A673 (cell line): ENCODE results near the gene SDSL. TPM values are rescaled to one million over a fixed set of nuclear protein-coding genes. Genes with fewer than 3 reads are reported as not detected.

Source experiments
- BruUV-seq: library from RNA; stranded (reverse); fragments of 400-500 nt; replicated peaks from 2 replicates; lab custom pipeline; 2021; lab: Mats Ljungman, UMichigan
- CTCF ChIA-PET: fragments of 300-600 bp; sonication (Branson Sonifier 250); formaldehyde crosslinking; loops from one replicate; lab custom pipeline; 2022; ENCODE audit warnings: antibody characterized with exemption; lab: Charles Lee
- POLR2A ChIA-PET: fragments of 300-600 bp; sonication (Branson Sonifier 250); formaldehyde crosslinking; loops from one replicate; lab custom pipeline; 2022; ENCODE audit warnings: antibody characterized with exemption; ENCODE audit not compliant: low non-redundant PET; lab: Charles Lee
- DNase-seq: peaks from one replicate; pipeline ENCODE4 v3.0.0-alpha.2; 2015; ENCODE audit warnings: low spot score
- H3K27ac ChIP-seq: fragments of 200-600 bp; sonication (generic); 2 replicates; pipeline ENCODE4 v1.5.1; 2016; ENCODE audit warnings: mixed run types, low read depth, mild to moderate bottlenecking, mixed read lengths, antibody characterized with exemption, low read length; ENCODE audit not compliant: poor library complexity, severe bottlenecking
- H3K27me3 ChIP-seq: fragments of 200-600 bp; sonication (generic); replicated peaks from 2 replicates; pipeline ENCODE4 v1.6.1; 2017; ENCODE audit warnings: mixed run types, low read depth, mild to moderate bottlenecking, mixed read lengths, antibody characterized with exemption, low read length; ENCODE audit not compliant: insufficient read depth, poor library complexity
- H3K36me3 ChIP-seq: fragments of 200-600 bp; sonication (generic); 2 replicates; pipeline ENCODE4 v1.6.1; 2016; ENCODE audit warnings: mixed run types, mild to moderate bottlenecking, mixed read lengths, antibody characterized with exemption, low read length; ENCODE audit not compliant: insufficient read depth, poor library complexity, severe bottlenecking
- H3K4me1 ChIP-seq: fragments of 200-600 bp; sonication (generic); 2 replicates; pipeline ENCODE4 v1.6.1; 2017; ENCODE audit warnings: mixed run types, mild to moderate bottlenecking, mixed read lengths, antibody characterized with exemption, low read length; ENCODE audit not compliant: insufficient read depth, poor library complexity, severe bottlenecking
- H3K4me3 ChIP-seq: fragments of 200-600 bp; sonication (generic); 2 replicates; pipeline ENCODE4 v1.5.1; 2016; ENCODE audit warnings: low read depth, mixed run types, mild to moderate bottlenecking, mixed read lengths, low read length; ENCODE audit not compliant: poor library complexity, severe bottlenecking
- H3K9me3 ChIP-seq: fragments of 200-600 bp; sonication (generic); 2 replicates; pipeline ENCODE4 v1.6.1; 2016; ENCODE audit warnings: mixed run types, low read depth, mild to moderate bottlenecking, mixed read lengths, antibody characterized with exemption, low read length; ENCODE audit not compliant: poor library complexity, severe bottlenecking
- EZH2 ChIP-seq: fragments of 200-600 bp; sonication (generic); IDR thresholded peaks from 2 replicates; pipeline ENCODE4 v1.6.1; 2017; ENCODE audit warnings: borderline replicate concordance, low read depth, mild to moderate bottlenecking, mixed read lengths, antibody characterized with exemption, low read length; ENCODE audit not compliant: poor library complexity, severe bottlenecking
- intact Hi-C: fragments of 100-400 bp; cut with micrococcal nuclease; formaldehyde crosslinking; loops from one replicate; pipeline ENCODE4 v1.10.0; 2022; ENCODE audit not compliant: unreplicated experiment
- total RNA-seq: library from RNA; stranded (reverse); gene quantifications from 2 replicates; pipeline ENCODE4 v1.2.3, GENCODE V29; 2021
- TF ChIP-seq, protein P1 (sequence below): fragments of 300-800, 200-600 bp; sonication (generic); conservative IDR thresholded peaks from 2 replicates; pipeline ENCODE4 v1.5.1; 2017; ENCODE audit warnings: low read depth, mild to moderate bottlenecking, antibody characterized with exemption, low read length, moderate library complexity, mixed read lengths

Gene SDSL
- total RNA-seq, 1 experiment from 2014 or later: 0.37 TPM

DNA sequence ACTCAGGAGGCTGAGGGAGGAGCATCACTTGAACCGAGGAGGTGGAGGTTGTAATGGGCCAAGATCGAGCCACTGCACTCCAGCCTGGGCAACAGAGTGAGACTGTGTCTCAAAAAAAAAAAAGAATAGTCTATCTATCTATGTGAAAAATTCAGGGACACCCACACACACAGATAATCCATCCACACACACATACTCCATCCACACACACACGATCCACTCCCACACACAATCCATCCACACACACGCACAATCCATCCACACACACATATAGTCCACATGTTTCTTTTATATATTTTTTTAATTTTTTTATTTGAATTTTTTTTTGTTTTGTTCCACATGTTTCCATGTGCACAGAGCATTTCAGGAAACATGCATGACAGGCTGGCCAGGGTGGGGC, 21.8 kb upstream of the SDSL start:
- POLR2A ChIA-PET: no interaction called here
- no peaks in the 10 kb centered on the region for H3K36me3 ChIP-seq
- TF ChIP-seq, protein P1, sequence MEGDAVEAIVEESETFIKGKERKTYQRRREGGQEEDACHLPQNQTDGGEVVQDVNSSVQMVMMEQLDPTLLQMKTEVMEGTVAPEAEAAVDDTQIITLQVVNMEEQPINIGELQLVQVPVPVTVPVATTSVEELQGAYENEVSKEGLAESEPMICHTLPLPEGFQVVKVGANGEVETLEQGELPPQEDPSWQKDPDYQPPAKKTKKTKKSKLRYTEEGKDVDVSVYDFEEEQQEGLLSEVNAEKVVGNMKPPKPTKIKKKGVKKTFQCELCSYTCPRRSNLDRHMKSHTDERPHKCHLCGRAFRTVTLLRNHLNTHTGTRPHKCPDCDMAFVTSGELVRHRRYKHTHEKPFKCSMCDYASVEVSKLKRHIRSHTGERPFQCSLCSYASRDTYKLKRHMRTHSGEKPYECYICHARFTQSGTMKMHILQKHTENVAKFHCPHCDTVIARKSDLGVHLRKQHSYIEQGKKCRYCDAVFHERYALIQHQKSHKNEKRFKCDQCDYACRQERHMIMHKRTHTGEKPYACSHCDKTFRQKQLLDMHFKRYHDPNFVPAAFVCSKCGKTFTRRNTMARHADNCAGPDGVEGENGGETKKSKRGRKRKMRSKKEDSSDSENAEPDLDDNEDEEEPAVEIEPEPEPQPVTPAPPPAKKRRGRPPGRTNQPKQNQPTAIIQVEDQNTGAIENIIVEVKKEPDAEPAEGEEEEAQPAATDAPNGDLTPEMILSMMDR: no peak
- no peak for TF ChIP-seq EZH2
- CTCF ChIA-PET: no interaction called here
- no TSS peak for BruUV-seq
- intact Hi-C loops: no loop called here
- no peaks in the 10 kb centered on the region for H3K27me3 ChIP-seq
- no peaks in the 10 kb centered on the region for H3K9me3 ChIP-seq
- no peak overlapping the region for H3K4me3 ChIP-seq
- H3K27ac ChIP-seq: no peak overlapping the region
- no peaks in the 10 kb centered on the region for H3K4me1 ChIP-seq
- DNase-seq: no peak

DNA sequence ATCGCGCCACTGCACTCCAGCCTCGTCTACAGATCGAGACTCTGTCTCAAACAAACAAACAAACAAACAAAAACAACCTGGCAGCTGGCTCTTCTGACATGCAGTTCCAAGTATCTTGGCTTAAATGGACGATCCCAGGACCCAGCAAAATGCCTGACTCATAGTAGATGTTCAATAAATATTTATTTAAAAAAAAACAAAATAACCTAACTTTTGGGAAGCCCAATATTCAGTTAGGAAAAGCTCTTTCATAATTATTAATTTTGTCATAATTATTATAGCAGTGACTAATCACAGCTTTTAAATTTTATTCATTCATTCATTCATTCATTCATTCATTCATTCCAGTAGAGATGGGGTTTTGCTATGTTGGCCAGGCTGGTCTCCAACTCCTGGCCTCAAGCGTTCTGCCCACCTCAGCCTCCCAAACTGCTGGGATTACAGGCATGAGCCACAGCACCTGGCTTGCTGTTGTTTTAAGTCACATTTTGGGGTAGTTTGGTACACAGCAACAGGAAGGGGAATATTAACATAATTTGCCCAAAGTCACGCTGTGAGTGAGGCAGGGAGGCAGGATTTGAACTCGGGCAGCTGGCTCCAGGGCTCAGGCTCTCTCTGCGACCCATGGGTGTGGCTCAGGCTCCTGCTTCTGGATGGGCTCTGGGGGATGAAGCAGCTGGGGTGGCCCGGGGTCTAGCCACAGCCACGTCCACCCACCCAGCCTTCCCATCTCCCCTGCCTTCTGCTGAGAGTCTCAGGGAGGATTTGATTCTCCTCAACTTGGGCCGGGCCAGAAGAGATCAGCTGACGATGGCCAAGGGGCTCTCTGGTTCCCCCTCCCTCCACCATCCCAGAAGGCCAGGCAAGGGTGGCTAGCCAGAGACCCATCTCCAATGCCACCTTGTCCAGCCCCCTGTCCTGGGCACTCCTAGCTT, 20.8 kb upstream of the SDSL start:
- CTCF ChIA-PET: no interaction called here
- BruUV-seq: no TSS peak
- intact Hi-C loops: no loop called here
- H3K4me1 ChIP-seq: no peaks in the 10 kb centered on the region
- no peak overlapping the region for H3K4me3 ChIP-seq
- H3K9me3 ChIP-seq: no peaks in the 10 kb centered on the region
- TF ChIP-seq, protein P1: no peak
- no peak for TF ChIP-seq EZH2
- no peaks in the 10 kb centered on the region for H3K36me3 ChIP-seq
- no peak overlapping the region for H3K27ac ChIP-seq
- DNase-seq: no peak
- H3K27me3 ChIP-seq: no peaks in the 10 kb centered on the region
- POLR2A ChIA-PET: no interaction called here

DNA sequence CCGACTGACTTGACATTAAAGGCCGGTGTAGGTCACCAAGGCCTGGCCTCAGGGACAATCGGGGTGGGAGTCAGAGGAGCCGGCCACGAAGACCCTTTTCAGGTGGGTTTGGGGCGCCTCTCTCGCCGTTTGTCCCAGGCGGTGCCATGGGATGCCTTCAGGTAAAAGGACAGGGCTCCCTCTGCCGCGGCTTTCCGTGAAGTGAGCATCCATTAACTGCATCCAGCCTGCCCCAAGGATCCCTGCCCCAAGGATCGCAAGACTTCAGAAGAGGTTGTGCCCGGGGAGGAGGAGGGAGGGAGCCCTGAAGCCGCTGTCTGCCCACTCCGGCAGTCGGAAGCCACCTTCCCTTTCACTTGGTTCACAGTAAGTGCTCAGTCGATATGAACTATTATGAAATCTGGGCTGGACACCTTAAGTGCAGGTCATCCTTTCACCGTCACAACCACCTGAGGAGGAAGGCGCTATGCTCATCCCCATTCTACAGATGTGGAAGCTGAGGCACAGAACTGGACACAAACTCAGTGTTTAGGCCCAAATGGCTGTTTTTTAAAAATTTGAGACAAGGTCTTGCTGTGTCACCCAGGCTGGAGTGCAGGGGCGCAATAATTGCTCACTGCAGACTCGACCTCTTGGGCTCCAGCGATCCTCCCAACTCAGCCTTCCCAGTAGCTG, 19.5 kb upstream of the SDSL start:
- no peaks in the 10 kb centered on the region for H3K9me3 ChIP-seq
- DNase-seq: no peak
- no peak overlapping the region for H3K27ac ChIP-seq
- no peak for TF ChIP-seq EZH2
- TF ChIP-seq, protein P1: no peak
- CTCF ChIA-PET: no interaction called here
- intact Hi-C loops: no loop called here
- H3K4me3 ChIP-seq: no peak overlapping the region
- H3K36me3 ChIP-seq: no peaks in the 10 kb centered on the region
- no peaks in the 10 kb centered on the region for H3K4me1 ChIP-seq
- no TSS peak for BruUV-seq
- POLR2A ChIA-PET: no interaction called here
- no peaks in the 10 kb centered on the region for H3K27me3 ChIP-seq
